HL-60 (cell line): ENCODE results near the gene SUN3.

Source experiments
- DNase-seq, 2 experiments: peaks; one replicate each; pipeline ENCODE4 v3.0.0-alpha.2; 2010 to 2020; ENCODE audit warnings: low read depth in 1 of 2, low spot score in 1 of 2
- H3K27ac ChIP-seq: fragments of 250-450 bp; sonication (Bioruptor Pico); replicated peaks from 2 replicates; pipeline ENCODE4 v1.5.1; 2020; ENCODE audit warnings: mild to moderate bottlenecking, moderate library complexity
- H3K27me3 ChIP-seq: fragments of 250-450 bp; sonication (Bioruptor Pico); 2 replicates; pipeline ENCODE4 v1.5.1; 2021; ENCODE audit warnings: mild to moderate bottlenecking, moderate library complexity; ENCODE audit not compliant: insufficient read depth, poor library complexity, severe bottlenecking
- H3K4me3 ChIP-seq: replicated peaks from 2 replicates; pipeline ENCODE4 v1.5.1; 2011; ENCODE audit warnings: mild to moderate bottlenecking, control low read depth, low read length; ENCODE audit not compliant: insufficient read depth
- CTCF ChIP-seq: IDR thresholded peaks from one replicate; pipeline ENCODE4 v1.5.1; 2011; ENCODE audit warnings: low read length, control low read depth, inconsistent platforms; ENCODE audit not compliant: insufficient read depth
- GABPA ChIP-seq: IDR thresholded peaks from 2 replicates; pipeline ENCODE4 v1.6.1; 2012; ENCODE audit warnings: low read depth
- POLR2AphosphoS5 ChIP-seq: IDR thresholded peaks from 2 replicates; pipeline ENCODE4 v1.6.1; 2012; ENCODE audit warnings: low read depth
- REST ChIP-seq: IDR thresholded peaks from 2 replicates; pipeline ENCODE4 v1.6.1; 2012; ENCODE audit warnings: low read depth; ENCODE audit not compliant: insufficient replicate concordance
- SPI1 ChIP-seq: IDR thresholded peaks from 2 replicates; pipeline ENCODE4 v1.6.1; 2012; ENCODE audit warnings: low read depth, mild to moderate bottlenecking, borderline replicate concordance

The SUN3 gene

GRCh38 chr7:48038815-48039506, 10.1 kb upstream of the SUN3 start:
- DNase-seq = no peak

GRCh38 chr7:48035967-48036478, 7.1 kb upstream of the SUN3 start:
- Histone ChIP-seq H3K27ac (no peak overlapping the region), H3K4me3 (no peak overlapping the region), H3K27me3 (peaks cover 43% of the 10 kb centered on the region)
- no peak for DNase-seq
- TF ChIP-seq POLR2AphosphoS5 (no peak), SPI1 (no peak), REST (no peak), CTCF (no peak), GABPA (no peak)

More at GRCh38 chr7:48038815-48039506, 10.1 kb upstream of the SUN3 start:
- peaks cover 36% of the 10 kb centered on the region for H3K27me3 ChIP-seq
- no peak overlapping the region for H3K4me3 ChIP-seq
- TF ChIP-seq POLR2AphosphoS5 (no peak), CTCF (no peak)
- H3K27ac ChIP-seq = no peak overlapping the region

- H3K27me3 ChIP-seq = peaks cover 43% of the 10 kb centered on the region
- DNase-seq = peak; percentile 35 to 60
- no peak for TF ChIP-seq SPI1
- no peak for TF ChIP-seq POLR2AphosphoS5
- no peak for TF ChIP-seq CTCF
- TF ChIP-seq GABPA = no peak
- peak within 1 kb of the TSS; percentile 25 for H3K4me3 ChIP-seq
- no peak within 1 kb of the TSS for H3K27ac ChIP-seq
Measured at GRCh38 chr7:48035301-48035966, 6.5 kb upstream of the SUN3 start, which contains the start of gene C7orf57. Gene C7orf57 (plus strand): TSS chr7:48035543. CDS start chr7:48036309, 766 bp downstream.

GRCh38 chr7:48033922-48034321, 5.0 kb upstream of the SUN3 start:
- Histone ChIP-seq H3K4me3 (no peak overlapping the region), H3K27me3 (peaks cover 43% of the 10 kb centered on the region), H3K27ac (no peak overlapping the region)
- no peak for DNase-seq
- TF ChIP-seq REST (no peak), CTCF (no peak), GABPA (no peak), POLR2AphosphoS5 (no peak), SPI1 (no peak)
